GM12872 (cell line): Measurements from ENCODE around the gene PTPRN2.

Experiments used
- TF ChIP-seq, protein P1 (sequence below): IDR thresholded peaks from 3 replicates; pipeline ENCODE4 v1.5.1; 2011; ENCODE audit warnings: low read depth, mild to moderate bottlenecking, low read length, moderate library complexity; ENCODE audit not compliant: insufficient read depth

The PTPRN2 gene

DNA sequence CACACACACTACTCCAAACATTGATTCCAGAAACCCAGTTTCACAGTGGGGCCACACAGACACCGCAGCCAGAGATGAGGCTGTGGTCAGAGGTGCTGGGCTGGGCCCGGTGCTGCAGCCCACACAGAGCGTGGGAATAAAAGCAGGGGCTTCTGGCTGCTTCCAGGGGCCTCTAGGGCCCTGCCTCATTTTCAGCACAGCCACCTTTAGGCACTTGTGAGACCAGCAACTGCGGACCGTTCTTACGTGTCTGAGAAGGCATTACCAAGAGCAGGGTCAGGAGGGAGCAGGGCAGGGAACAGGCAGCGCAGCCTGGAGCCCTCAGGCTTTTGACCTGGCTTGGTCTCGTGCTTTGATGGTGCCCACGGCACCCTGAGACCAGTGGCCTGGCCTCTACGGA lies 980.4 kb downstream of the PTPRN2 start:
- TF ChIP-seq, protein P1, sequence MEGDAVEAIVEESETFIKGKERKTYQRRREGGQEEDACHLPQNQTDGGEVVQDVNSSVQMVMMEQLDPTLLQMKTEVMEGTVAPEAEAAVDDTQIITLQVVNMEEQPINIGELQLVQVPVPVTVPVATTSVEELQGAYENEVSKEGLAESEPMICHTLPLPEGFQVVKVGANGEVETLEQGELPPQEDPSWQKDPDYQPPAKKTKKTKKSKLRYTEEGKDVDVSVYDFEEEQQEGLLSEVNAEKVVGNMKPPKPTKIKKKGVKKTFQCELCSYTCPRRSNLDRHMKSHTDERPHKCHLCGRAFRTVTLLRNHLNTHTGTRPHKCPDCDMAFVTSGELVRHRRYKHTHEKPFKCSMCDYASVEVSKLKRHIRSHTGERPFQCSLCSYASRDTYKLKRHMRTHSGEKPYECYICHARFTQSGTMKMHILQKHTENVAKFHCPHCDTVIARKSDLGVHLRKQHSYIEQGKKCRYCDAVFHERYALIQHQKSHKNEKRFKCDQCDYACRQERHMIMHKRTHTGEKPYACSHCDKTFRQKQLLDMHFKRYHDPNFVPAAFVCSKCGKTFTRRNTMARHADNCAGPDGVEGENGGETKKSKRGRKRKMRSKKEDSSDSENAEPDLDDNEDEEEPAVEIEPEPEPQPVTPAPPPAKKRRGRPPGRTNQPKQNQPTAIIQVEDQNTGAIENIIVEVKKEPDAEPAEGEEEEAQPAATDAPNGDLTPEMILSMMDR, result no peak

DNA sequence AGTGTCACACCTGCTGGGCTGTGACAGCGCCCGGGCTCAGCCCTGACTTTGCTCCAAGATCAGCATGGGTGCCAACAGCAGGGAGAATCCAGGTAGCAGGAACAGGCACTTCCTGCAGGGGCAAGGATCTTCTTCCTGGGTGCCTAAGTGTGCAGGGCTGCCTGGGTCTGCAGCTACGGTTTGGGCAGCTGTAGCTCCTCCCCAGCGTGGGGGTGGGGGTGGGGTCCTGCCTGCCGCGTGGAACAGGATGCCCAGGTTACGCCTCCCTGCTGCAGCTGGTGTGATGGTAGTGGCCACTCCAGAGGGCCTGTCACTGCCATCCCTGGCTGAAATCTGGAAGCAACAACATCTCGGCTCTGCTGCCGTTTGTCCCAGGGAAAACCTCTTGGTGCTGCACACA lies 981.5 kb downstream of the PTPRN2 start:
- TF ChIP-seq, protein P1, result no peak

DNA sequence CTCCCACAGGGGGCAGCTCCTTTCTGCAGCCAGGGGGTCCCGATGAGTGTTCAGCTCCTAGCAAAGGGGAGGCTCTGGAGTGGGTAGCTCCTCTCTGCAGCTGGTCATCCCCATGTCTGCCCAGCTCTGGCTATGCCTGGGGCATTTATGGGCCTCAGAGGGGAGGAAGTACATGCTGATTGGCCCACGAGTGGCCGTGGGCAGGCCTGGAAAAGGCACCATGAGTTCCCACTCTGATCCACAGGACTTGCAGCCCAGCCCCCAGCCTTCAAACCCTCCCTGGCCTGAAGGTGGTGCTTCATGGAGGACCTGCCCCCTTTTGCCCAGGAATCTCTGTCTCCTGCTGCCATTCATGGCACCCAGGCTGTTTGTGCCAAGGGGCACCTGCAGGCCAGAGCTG lies 982.0 kb downstream of the PTPRN2 start:
- TF ChIP-seq, protein P1, result no peak

DNA sequence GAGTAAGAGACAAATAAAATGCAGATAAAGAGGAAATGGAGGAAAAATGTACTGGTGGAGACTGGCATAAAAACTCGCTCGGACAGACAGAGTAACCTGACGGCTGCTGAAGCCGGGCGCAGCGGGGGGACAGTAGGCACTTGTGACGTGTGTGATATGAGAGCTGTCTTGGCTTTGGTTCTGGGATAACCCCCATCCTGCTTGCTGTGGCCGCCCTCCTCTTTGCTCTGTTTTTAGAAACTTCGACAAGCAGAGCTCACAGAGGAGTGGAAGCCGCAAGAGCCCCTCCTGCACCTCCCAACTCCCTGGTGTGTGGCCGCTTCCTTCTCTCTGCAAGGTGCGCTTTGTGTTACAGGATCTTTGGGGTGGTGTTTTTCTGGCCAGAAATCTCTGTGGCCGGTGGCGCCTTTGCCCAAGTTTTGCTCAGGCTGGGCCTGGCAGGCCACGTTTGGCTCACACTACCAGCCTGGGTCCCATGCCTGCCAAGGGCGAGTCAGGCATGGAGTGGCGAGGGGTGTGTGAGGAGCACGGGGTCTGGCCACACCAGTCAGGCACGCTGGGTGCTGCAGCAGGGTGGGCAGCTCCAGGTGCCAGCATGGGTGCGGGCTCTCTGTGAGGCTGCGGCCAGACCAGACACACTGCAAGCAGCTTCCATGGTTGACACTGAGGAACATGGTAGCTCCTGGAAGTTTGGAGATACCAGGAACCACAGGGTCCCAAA lies 982.8 kb downstream of the PTPRN2 start:
- TF ChIP-seq, protein P1, result no peak

DNA sequence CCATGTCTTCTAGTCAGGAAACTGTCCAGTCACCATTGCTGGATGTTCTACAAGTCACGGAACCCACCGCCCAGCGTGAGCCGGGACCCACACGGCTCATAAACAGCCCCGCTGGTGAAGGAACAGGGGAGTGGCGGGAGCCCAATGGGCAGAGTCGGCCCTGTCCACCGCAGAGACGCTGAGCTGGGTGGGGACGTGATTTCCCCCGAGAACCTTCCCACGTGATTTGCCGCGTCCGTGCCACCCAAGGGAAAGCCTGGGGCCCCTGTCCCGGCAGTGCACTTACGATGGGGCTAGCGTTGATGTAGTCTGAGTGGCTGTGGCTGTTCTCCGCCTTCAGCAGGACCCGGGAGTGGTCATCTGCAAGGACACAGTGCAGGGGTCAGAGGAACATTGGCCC lies 983.9 kb downstream of the PTPRN2 start:
- TF ChIP-seq, protein P1, result no peak

DNA sequence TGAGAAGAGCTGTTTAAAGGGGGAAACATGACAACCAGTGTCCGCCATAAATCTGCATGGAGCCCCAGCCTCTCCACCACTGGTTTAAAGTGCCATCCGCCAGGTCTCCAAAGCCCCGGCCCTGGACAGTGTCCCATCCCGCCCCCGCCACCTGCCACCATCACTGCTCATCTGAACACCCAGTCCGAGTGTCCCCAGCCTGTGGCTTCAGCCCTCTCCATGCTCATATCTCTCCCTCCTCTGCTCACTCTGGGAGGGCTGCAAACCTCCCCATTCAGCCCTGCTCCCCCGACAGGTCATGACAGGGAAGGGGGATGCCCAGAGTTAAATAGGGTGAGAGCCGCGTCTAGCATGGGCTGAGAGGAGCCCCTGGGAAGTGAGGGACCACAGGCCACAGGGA lies 984.6 kb downstream of the PTPRN2 start:
- TF ChIP-seq, protein P1, result no peak

DNA sequence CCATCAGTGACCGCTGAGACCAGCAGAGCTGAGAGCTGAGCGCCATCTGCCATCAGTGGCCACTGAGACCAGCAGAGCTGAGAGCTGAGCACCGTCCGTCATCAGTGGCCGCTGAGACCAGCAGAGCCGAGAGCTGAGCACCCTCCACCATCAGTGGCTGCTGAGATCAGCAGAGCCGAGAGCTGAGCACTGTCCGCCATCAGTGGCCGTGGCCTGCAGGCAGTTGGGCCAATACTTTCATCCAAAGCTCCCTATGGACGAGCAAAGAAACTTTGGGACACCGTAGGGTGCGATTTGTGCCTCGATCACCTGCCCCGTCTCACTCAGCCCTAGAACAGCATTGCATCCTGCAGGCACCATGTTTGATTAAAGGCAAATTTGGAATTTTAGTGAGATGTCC lies 985.0 kb downstream of the PTPRN2 start:
- TF ChIP-seq, protein P1, result no peak

DNA sequence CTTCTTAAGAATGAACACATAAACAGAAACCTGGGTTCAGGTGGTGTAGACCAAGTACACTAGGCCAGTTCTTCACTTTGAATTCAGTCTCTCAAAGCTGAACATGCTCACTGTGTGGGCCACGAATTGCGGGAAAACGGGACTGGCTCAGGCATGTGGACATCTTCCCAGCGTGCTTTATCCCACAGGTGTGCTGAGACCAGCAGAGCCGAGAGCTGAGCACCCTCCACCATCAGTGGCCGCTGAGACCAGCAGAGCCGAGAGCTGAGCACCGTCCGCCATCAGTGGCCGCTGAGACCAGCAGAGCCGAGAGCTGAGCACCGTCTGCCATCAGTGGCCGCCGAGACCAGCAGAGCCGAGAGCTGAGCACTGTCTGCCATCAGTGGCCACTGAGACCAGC lies 985.5 kb downstream of the PTPRN2 start:
- TF ChIP-seq, protein P1, result no peak
